GM18867 (cell line): ENCODE data around the gene RRAGD.

Experiments
- ATAC-seq: cut with Tn5 transposase; IDR thresholded peaks from one replicate; pipeline ENCODE4 v1.9.1; 2021; ENCODE audit warnings: mild to moderate bottlenecking, moderate library complexity; ENCODE audit not compliant: unreplicated experiment

The RRAGD gene

DNA sequence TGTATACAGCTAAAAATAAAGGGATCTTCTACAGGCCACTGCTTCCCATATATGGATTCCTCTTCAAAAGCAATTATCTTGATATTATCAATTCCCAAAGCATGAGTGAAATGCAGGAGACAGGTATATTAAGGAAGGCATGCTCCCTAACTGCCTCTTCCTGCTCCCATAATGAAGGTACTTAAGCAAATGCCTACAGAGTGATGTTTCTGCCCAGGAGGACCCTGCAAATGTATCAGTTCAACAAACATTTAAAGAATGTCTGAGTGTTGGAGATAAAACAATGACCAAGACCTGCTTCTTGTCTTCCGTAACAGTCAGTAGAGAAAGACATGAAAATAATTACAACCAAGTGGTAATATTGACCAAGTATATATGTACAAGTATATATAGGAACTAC, 63.7 kb downstream of the RRAGD start:
- ATAC-seq = no peak

DNA sequence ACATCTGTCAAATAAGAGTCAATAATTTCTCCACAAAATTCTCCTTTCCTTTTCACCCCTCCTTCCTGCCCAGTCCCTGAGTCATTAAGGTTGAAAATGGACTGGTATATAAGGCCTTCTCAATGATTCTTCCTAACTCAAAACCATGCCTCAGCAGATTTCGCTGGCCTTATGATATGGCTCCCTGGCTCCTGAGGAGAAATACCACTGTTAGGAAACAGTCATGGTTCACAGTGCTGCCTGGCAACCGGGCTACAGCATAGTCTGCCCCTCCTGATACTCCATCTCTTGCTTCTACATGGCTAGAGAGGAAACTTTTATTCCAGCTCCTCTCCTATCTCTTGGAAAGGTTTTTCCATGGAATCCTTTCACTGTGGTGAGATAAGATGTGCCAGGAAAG, 64.2 kb downstream of the RRAGD start:
- ATAC-seq = no peak

DNA sequence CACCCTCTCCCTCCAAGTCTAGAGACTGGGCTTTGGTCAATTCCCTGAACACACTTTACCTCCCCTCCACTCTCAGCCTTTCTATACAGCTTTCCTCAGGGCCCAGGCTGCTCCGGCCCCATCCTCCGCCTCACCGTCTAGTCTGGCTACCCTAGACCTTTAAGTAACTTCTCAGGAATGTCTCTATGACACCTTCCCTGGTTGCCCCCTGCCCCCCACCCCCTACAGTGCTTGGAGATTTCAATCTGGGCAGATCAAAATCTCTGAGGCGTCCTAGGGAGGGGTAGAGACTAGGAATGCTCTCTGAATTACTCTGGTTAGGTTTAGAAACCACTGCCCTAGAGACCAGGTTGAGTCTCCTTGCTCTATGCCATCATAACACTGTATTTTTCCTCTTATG, 65.6 kb downstream of the RRAGD start:
- no peak for ATAC-seq

DNA sequence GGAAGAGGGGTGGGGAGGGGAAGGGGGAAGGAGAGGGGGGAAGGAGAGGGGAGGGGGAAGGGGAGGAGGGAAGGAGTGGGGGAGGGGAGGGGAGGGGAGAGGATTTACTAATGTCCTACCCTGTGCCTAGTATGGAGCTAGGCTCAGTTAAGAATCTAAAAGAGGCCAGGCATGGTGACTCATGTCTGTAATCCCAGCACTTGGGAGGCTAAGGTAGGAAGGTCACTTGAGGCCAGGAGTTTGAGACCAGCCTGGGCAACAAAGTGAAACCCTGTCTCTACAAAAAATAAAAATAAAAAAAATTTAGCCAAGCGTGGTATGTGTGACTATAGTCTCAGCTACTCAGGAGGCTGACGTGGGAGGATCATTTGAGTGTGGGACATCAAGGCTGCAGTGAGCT, 72.5 kb downstream of the RRAGD start:
- no peak for ATAC-seq

DNA sequence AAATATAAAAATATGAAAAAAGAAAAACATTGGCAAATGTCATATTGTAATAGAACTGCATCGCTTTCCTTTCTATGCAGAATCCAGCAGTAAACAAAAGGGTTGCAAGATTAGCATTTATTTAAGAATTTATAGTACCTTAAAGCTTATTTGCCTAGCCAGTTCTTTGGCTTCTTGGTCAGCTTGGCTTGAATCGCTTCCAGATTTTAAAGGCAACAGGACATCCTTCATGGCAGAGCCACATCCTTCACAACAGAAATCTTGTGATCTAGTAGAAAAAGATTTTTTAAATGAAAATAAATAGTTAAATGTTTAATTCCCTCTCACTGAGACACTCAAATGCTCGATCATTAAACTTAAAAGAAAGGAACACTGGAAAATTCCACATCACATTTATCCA, 76.9 kb downstream of the RRAGD start:
- no peak for ATAC-seq

DNA sequence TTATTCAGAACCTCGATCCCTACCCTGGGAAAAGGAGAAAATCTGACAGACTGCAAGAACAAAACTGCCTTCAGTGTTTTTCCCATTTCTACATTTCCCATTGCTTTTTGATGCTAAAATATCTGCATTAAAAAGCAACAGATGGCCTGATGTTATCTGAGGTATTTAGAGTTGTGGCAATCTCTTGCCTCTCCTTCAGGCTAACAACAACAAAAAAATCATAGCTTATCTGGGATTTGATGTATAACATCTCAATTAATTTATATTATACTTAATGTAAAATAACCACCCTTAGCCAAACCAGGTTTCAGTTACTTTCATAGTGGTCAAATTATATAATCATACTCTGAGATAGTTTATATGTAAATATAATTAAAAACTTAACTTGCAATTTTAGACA, 81.2 kb downstream of the RRAGD start:
- ATAC-seq = no peak

DNA sequence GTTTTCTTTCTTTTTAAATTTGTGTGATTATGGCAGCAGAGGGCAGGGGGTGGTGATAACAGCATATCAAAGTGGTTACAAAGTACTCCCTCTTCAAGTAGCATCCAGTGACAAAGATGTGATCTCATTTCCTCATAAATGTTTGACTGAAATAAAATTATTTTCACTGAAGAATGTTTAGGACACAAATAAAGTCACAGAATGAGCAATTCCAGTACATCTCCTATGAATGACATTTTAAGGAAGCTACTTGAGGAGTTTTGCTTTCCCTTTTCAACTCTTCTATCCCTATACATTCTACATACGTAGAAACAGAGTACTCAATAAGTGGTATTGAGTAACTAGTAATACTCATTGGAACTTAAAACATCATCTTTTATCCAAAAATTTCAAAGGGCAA, 83.1 kb downstream of the RRAGD start:
- ATAC-seq = no peak

DNA sequence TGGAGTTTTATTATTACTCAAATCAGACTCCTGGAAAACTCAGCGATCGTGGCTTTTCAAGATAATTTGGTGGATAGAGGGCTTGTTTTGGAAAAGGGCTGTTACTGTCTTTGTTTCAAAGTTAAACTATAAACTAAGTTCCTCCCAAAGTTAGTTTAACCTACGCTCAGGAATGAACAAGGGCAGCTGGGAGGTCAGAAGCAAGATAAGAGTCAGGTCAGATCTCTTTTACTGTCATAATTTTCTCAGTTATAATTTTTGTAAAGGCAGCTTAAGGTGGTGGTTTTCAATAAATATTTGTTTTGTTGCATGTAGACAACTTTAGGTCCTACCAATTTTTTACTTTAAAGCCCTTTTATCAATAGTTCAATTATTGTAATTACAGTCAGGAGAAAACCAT, 87.8 kb downstream of the RRAGD start:
- no peak for ATAC-seq

DNA sequence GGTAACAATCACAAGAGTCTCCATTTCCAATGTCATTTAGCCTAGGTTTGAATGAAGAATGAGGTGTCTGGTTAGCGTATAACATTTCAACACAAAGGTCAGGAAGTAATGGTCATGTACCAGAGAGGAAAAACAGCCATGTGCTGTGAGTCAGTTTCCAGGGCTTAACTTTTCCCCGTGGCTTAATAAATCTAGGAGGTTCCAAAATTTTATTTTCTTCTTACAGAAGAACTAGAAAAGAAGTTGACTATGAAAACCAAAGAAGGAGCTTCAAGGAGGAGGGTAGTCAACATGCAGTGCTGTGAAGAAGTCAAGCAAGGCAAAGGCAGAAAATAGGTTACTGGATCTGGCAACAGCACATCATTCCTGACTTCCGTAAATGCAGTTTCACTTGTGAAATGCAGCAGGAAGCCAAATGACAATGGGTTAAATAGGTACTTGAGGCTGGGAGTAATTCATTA, 88.5 kb downstream of the RRAGD start:
- no peak for ATAC-seq

DNA sequence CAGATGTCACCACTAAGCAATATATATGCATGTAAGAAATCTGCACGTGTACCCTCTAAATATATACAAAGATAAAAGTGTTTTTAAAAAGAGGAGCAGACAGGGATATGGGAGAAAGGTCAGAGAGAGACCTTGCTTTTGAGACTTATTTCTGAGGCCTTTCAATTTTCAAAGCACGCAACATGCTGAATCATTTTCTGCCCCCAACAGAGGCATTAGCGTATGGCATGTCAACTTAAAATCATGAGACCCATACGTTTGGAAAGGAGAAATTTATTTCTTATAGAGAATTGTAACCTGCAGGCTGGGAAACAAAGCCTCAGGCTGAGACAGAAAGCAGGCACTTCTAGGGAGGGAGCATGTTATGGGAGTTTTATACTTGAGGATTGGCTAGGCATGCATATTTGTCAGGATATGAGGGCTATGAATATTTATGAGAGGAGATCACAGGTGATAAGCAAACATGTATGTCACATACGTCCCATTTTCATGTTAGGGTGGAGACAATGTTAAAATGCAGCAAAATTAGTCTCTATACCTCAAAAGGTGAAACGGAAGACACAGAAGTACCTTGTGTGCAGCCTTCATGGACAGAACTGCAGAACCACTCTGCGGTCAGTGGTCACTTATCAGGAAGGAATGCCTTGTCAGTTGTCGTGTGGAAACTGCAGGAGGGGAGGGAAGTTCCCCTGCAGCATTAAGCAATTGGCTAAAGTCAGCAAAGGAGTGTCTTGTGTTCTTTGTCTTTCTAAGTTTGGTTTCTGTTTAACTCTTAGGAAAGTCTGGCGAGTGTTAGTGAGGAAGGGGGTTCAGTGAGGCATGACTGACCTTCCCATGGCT, 90.7 kb downstream of the RRAGD start:
- ATAC-seq = no peak

DNA sequence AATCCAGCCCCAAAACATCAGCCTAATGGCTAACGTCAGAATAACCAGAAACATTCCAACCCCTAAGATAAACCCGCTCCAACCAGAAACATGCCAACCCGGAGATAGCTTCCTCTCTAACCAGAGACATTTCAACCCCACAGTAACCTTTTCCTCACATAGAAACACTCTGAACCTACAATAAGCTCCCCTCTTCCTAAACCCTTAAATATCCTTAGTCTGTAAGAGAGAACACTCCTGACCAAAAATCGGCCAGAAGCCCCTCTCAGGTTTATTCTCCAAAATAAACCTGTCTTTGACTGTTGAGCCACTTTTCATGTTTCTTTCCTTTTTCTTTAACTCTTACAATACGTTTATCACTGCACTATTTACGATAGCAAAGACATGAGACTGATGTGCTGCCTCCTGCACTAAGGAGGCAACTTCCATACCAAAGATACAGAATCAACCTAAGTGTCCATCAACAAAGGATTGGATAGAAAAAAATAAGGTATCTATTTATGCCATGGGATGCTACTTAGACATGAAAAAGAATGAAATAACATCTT, 92.0 kb downstream of the RRAGD start:
- ATAC-seq = no peak

DNA sequence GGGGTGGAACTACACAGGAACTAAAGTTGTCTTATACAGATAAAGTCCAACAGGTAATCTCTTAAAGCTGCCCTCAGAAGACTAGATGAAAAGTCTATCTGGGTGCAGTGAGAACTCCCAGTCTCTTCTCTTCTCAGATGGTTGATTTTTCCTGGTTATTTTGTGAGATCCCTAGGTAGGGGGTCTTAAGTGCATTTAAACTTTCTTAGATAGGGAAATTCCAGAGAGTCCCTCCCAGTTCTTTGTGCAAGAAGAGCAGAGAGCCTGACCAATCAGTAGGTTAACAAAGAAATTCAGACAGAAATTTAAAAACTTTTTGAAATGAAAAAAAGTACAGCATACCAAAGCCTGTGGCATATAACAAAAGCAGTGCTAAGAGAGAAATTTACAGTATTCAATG, 95.0 kb downstream of the RRAGD start:
- ATAC-seq = no peak

DNA sequence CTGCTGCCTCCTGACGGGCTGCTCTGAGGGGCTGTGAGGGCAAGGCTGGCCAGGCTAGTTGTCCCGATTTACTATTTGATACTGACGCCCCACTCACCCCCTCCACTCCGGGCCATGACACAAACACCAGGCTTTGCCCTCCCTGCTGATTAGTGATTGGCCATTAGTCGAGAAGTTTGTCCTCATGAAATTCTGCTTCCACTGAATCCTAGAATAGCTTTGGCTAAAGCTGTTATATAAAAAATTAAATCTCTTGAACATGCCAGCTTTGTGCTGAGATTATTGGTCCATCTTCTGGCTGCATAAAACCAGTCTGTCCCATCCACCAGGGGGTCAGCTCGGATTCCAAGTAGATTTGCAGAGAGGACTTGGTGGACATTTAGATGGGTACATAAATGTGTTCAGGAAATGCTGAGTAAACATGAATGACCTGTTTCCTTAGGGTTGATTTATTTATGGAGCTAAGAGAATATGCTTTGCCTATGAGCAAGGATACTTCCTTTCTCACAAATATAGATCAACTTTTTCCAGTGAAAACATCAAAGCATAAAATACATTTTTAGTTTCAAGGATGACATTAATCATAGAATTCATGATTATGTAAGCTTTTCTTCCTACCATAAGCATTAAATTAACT, 96.7 kb downstream of the RRAGD start, which contains the start of gene GABRR2:
GABRR2 (minus strand) TSS at position 51 of the 637 bp plus-strand sequence. CDS start 134 bp downstream, outside the sequence.
- no peak for ATAC-seq

DNA sequence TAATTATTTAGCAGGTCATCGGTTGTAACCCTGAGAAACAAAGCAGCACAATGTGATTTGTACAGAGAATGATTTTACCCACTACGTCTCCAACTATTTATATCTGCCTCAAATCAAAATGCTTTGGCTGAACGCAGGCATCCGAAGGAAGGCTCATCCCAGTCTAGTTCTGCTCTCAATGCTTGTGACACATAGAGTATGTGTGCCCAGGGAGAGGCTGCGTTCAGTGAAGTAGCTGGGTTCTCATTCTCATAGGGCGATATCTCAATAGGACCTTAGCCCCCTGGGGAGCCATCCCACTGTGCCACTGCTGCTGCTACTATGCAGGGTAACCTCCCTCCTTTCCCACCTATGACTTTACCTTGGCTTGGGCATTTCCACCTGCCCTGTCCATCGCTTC, 97.4 kb downstream of the RRAGD start:
- no peak for ATAC-seq
